Measurements from ENCODE around the gene KIAA1614.

KIAA1614 gene

GRCh38 chr1:180911640-180912191 lies 981 bp upstream of the KIAA1614 start:
- H3K4me3 ChIP-seq, result no peak overlapping the region
- H3K9me3 ChIP-seq (ENCODE audit: low read depth, low read length), result no peaks in the 10 kb centered on the region
- no peak overlapping the region for H3K27ac ChIP-seq
- no peak for TF ChIP-seq FOXP2 (optimal IDR thresholded peaks at IDR 0.05; ENCODE audit: control extremely low read depth, extremely low read length, insufficient read depth)
- TF ChIP-seq EZH2 (IDR thresholded peaks at IDR 0.05), result no peak
- TF ChIP-seq POLR2AphosphoS5 (IDR thresholded peaks at IDR 0.05; ENCODE audit: borderline replicate concordance, low read depth, low read length), result no peak
- H3K9ac ChIP-seq (ENCODE audit: insufficient read length), result no peak overlapping the region
- DNase-seq (ENCODE audit: low read depth, low spot score), result no peak
- no peaks in the 10 kb centered on the region for H3K36me3 ChIP-seq (ENCODE audit: insufficient read depth, low read length)

- no peaks in the 10 kb centered on the region for H3K9me3 ChIP-seq (ENCODE audit: low read depth, low read length)
- peak overlapping the region; percentile 45 for H3K4me3 ChIP-seq
- DNase-seq (ENCODE audit: low read depth, low spot score), result no peak
- no peak overlapping the region for H3K9ac ChIP-seq (ENCODE audit: insufficient read length)
- no peak overlapping the region for H3K27ac ChIP-seq
- no peaks in the 10 kb centered on the region for H3K36me3 ChIP-seq (ENCODE audit: insufficient read depth, low read length)
- TF ChIP-seq FOXP2 (optimal IDR thresholded peaks at IDR 0.05; ENCODE audit: control extremely low read depth, extremely low read length, insufficient read depth), result no peak
- no peak for TF ChIP-seq EZH2 (IDR thresholded peaks at IDR 0.05)
Observed at GRCh38 chr1:180912211-180912800, 391 bp upstream of the KIAA1614 start.

GRCh38 chr1:180915426-180915965 lies 2.8 kb downstream of the KIAA1614 start:
- no peak overlapping the region for H3K9ac ChIP-seq (ENCODE audit: insufficient read length)
- H3K9me3 ChIP-seq (ENCODE audit: low read depth, low read length), result no peaks in the 10 kb centered on the region
- DNase-seq (ENCODE audit: low read depth, low spot score), result no peak
- no peak for TF ChIP-seq FOXP2 (optimal IDR thresholded peaks at IDR 0.05; ENCODE audit: control extremely low read depth, extremely low read length, insufficient read depth)
- TF ChIP-seq EZH2 (IDR thresholded peaks at IDR 0.05), result no peak
- TF ChIP-seq POLR2AphosphoS5 (IDR thresholded peaks at IDR 0.05; ENCODE audit: borderline replicate concordance, low read depth, low read length), result no peak
- no peaks in the 10 kb centered on the region for H3K36me3 ChIP-seq (ENCODE audit: insufficient read depth, low read length)
- H3K4me3 ChIP-seq, result no peak overlapping the region
- no peak overlapping the region for H3K27ac ChIP-seq

- Histone ChIP-seq H3K27ac (no peak overlapping the region), H3K9me3 (ENCODE audit: low read depth, low read length) (no peaks in the 10 kb centered on the region), H3K4me3 (no peak overlapping the region), H3K36me3 (ENCODE audit: insufficient read depth, low read length) (no peaks in the 10 kb centered on the region), H3K9ac (ENCODE audit: insufficient read length) (no peak overlapping the region)
- no peak for DNase-seq (ENCODE audit: low read depth, low spot score)
- TF ChIP-seq FOXP2 (optimal IDR thresholded peaks at IDR 0.05; ENCODE audit: control extremely low read depth, extremely low read length, insufficient read depth), result no peak
- no peak for TF ChIP-seq POLR2AphosphoS5 (IDR thresholded peaks at IDR 0.05; ENCODE audit: borderline replicate concordance, low read depth, low read length)
- no peak for TF ChIP-seq EZH2 (IDR thresholded peaks at IDR 0.05)
Observed at GRCh38 chr1:180916012-180916770, 3.5 kb downstream of the KIAA1614 start.

DNA sequence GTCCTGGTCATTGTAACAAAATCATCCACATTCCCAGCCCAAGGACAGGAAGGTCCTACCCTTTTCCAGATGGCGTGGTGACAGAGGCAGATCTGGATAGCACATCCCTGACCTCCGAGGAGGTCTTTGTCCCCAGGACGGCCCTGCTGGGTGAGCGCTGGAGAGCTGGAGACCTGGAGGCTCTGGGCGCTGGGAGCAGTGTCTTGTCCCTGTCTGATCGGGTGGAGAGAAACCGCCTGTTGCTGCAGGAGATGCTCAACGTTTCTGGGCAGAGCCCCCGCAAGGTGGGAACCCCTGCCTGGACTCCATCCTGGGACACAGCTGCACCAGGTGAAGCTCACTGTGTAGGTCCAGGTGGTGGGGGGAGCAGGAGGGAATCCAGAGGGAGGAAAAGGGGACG lies 4.1 kb downstream of the KIAA1614 start:
- no peaks in the 10 kb centered on the region for H3K36me3 ChIP-seq (ENCODE audit: insufficient read depth, low read length)
- H3K27ac ChIP-seq, result no peak overlapping the region
- H3K9me3 ChIP-seq (ENCODE audit: low read depth, low read length), result no peaks in the 10 kb centered on the region
- H3K4me3 ChIP-seq, result no peak overlapping the region
- no peak overlapping the region for H3K9ac ChIP-seq (ENCODE audit: insufficient read length)
- TF ChIP-seq POLR2AphosphoS5 (IDR thresholded peaks at IDR 0.05; ENCODE audit: borderline replicate concordance, low read depth, low read length), result no peak
- no peak for TF ChIP-seq EZH2 (IDR thresholded peaks at IDR 0.05)
- TF ChIP-seq FOXP2 (optimal IDR thresholded peaks at IDR 0.05; ENCODE audit: control extremely low read depth, extremely low read length, insufficient read depth), result no peak
- DNase-seq (ENCODE audit: low read depth, low spot score), result no peak

DNA sequence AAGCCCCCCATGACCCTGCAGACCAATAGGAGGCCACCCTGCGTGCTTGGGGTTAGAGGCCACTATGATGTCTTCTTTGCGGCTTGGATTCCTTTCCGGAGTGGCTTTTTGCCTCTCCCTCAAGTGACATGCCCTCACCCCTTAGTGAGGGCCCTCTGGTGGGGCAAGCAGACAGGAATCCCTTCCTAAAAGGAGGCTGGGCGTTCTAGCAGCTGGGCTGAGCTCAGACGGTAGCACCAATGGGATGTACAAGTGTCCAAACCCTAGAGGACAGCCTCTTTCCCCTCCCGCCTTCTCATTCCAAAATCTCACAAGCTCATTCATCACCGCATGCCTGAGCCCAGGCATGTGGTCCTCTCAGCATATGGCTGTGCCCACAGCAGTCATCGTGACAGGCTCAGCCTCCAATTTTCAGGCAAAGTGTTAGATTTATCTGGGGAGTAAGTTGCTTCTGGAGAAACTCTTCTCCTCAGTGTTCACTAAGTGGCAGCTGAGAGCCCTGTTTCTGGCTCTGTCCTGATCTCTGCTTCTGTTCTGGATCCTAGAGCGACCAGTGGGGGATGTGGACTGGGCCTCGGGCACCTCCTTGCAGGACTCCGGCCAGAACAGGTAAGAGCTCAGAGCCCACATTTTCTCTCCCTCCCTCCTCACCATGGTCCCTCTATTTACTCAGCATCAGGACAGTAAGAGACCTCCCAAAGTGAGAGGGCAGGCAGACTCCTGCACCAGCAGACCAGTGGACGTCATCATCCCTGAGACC lies 4.8 kb downstream of the KIAA1614 start:
- H3K9ac ChIP-seq (ENCODE audit: insufficient read length), result no peak overlapping the region
- H3K36me3 ChIP-seq (ENCODE audit: insufficient read depth, low read length), result no peaks in the 10 kb centered on the region
- DNase-seq (ENCODE audit: low read depth, low spot score), result no peak
- no peak overlapping the region for H3K4me3 ChIP-seq
- H3K27ac ChIP-seq, result no peak overlapping the region
- no peaks in the 10 kb centered on the region for H3K9me3 ChIP-seq (ENCODE audit: low read depth, low read length)
- TF ChIP-seq EZH2 (IDR thresholded peaks at IDR 0.05), result no peak

- Histone ChIP-seq H3K4me3 (no peak overlapping the region), H3K9me3 (ENCODE audit: low read depth, low read length) (no peaks in the 10 kb centered on the region), H3K27ac (no peak overlapping the region), H3K9ac (ENCODE audit: insufficient read length) (no peak overlapping the region), H3K36me3 (ENCODE audit: insufficient read depth, low read length) (no peaks in the 10 kb centered on the region)
- DNase-seq (ENCODE audit: low read depth, low spot score), result no peak
- TF ChIP-seq EZH2 (IDR thresholded peaks at IDR 0.05) (no peak), POLR2AphosphoS5 (IDR thresholded peaks at IDR 0.05; ENCODE audit: borderline replicate concordance, low read depth, low read length) (no peak), FOXP2 (optimal IDR thresholded peaks at IDR 0.05; ENCODE audit: control extremely low read depth, extremely low read length, insufficient read depth) (no peak)
Observed at GRCh38 chr1:180918519-180918918, 5.8 kb downstream of the KIAA1614 start.

- Histone ChIP-seq H3K9ac (ENCODE audit: insufficient read length) (no peak overlapping the region), H3K4me3 (no peak overlapping the region)
Observed at GRCh38 chr1:180919183-180919700, 6.5 kb downstream of the KIAA1614 start.

More at GRCh38 chr1:180919183-180919700, 6.5 kb downstream of the KIAA1614 start:
- no peak for DNase-seq (ENCODE audit: low read depth, low spot score)
- H3K36me3 ChIP-seq (ENCODE audit: insufficient read depth, low read length), result no peaks in the 10 kb centered on the region
- TF ChIP-seq POLR2AphosphoS5 (IDR thresholded peaks at IDR 0.05; ENCODE audit: borderline replicate concordance, low read depth, low read length) (no peak), EZH2 (IDR thresholded peaks at IDR 0.05) (no peak), FOXP2 (optimal IDR thresholded peaks at IDR 0.05; ENCODE audit: control extremely low read depth, extremely low read length, insufficient read depth) (no peak)
- no peak overlapping the region for H3K27ac ChIP-seq
- no peaks in the 10 kb centered on the region for H3K9me3 ChIP-seq (ENCODE audit: low read depth, low read length)
